Left renal cortex interstitium (tissue), 4 donors: ENCODE results near the gene HDAC9. TPM values are rescaled to one million over a fixed set of nuclear protein-coding genes. Genes with fewer than 3 reads are reported as not detected.

Source experiments
- DNase-seq, 4 donors: peaks; one replicate each; pipeline ENCODE4 v3.0.0-alpha.2; 2013; ENCODE audit warnings: low read depth in 4 of 4, low spot score in 2 of 4, missing footprints in 1 of 4
- polyA plus RNA-seq, 4 donors: library from polyadenylated mRNA; unstranded; fragments of 120-200 nt; gene quantifications; one replicate each; pipeline ENCODE4 v1.2.1, GENCODE V29; 2013; ENCODE audit not compliant: insufficient read length in 4 of 4

Gene HDAC9
- 10 to 100 TPM in 2 of 4 donors, 1 to 10 TPM in 2; 8.1 to 11.7 (median 10.0) TPM for polyA plus RNA-seq

DNA sequence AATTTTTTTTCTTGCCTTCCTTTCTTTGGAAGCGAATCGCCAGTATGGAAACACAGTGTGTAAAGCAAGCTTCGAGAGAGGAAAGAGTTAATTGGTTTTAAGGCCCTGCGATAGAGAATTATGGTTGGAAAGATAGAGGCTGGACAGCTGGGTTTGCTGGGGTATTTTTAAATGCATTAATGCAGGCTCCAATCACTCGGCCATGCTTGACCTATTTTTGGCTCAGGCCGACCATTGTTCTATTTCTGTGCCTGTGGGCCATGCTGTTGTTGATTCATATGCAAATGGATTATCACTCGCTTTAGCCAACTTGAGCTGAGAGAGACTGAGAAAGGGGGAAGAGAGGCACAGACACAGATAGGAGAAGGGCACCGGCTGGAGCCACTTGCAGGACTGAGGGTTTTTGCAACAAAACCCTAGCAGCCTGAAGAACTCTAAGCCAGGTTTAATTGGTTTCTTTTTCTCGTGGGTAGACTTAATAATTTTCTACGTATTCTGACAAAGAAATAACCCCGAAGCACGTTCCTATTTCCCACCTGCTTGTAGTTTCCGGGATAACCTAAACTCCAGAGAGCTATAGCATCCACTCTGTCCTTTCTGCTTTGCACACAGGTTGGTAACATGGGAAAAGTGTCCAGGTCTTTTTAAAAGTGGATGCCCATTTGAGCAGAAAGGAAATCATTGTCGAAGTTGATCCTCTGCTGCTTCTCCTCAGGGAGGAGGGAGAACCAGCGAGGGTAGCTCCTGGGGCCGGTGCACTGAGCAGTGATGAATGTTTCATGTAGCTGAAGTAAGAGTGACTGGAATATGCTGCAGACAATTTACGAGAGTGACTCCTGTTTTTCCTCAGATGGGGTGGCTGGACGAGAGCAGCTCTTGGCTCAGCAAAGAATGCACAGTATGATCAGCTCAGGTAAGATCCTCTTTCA lies at the start of gene HDAC9:
HDAC9 (plus strand) TSS at position 338 of the 929 bp plus-strand sequence; CDS start at position 892, 554 bp downstream.
- DNase-seq = peak; percentile 20 to 55 (median 41)

- no peak for DNase-seq
Measured at GRCh38 chr7:18445916-18446520, 49.5 kb upstream of the HDAC9 start.

GRCh38 chr7:18450019-18450418 lies 45.5 kb upstream of the HDAC9 start:
- no peak for DNase-seq

DNA sequence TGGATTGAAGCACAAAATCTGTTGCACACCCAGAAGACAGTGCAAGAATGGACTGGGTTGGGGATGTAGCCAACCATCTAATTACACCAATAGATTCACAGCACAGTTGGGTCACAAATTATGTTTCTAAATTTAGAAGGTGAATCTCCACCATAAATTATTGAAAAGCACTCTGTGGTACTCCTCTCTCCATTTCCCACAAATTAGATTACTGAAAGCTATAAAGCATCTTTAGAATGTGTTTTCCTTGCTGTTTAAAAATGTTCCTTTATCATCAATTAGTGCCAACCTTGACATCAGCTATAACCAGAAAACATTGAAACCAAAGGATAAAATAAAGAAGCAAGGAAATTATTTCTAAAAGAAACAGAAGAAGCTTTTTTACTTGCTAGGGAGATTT lies 39.9 kb upstream of the HDAC9 start:
- no peak for DNase-seq

DNA sequence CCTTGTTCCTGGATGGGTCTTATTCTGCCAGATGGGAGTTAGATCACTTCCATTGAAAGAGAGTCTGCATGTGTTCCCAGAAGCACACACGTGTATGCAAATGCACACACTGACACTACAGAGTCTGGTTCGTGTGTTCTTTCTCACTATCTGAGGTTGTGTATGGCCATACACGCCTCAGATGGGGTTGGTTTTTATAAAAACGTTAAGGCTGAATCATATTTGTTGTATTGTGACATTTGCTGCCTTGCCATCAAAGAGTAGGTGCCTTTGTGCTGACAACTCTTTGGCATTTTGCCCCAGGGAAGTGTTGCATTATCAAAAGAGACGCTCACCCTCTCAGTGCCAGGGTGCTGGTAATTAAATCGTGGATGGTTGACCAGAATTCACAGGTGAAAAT lies 37.7 kb upstream of the HDAC9 start:
- DNase-seq = no peak

DNA sequence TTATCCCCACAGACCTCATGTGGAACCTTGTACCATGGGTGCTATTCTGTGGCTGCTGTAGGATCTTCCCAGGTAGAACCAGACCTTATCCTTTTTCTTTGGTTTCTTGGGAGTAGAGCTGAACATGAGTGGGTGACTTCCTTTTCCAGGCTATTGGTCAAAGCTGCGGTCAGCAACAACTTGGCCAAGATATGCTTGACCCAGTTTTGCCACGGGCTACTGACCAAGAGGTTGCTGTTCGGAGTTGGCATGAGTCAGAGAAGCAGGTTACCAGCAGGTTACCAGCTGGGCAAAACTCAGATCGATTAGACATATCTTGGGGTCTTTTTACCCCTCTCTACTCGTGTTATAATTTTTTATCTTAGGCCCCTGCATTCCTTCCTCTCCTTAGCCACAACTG lies 36.7 kb upstream of the HDAC9 start:
- no peak for DNase-seq

GRCh38 chr7:18459484-18460245 lies 35.9 kb upstream of the HDAC9 start:
- no peak for DNase-seq

DNA sequence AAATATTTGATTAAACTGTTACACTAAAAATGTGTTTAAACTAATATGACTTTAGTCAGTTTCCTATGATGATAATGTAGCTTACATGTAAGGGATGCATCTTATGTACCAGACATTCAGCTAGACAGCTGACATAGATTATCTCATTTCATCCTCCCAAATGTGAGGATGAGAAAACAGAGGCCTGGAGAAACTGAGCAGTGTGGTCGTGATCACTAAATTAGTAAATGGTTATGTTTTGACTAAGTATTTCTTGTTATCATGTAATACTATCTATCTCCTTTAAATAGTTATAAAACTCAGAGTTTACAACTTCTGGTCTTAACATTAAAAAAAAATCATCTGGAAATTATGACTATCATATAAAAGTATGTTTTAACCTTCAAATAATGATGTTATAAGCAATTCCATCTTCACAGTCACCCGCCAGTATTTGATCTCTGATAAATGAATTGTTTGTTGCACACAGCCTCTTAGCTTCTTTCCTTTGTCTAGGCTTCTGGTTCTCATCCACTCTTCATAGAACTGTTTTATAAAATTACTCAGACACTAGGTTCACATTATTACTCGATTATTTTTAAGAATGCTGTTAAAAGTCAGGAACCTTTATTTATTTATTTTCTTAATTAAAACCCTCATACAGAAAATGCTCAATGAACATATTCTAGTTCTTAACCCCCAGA lies 33.6 kb upstream of the HDAC9 start:
- no peak for DNase-seq

DNA sequence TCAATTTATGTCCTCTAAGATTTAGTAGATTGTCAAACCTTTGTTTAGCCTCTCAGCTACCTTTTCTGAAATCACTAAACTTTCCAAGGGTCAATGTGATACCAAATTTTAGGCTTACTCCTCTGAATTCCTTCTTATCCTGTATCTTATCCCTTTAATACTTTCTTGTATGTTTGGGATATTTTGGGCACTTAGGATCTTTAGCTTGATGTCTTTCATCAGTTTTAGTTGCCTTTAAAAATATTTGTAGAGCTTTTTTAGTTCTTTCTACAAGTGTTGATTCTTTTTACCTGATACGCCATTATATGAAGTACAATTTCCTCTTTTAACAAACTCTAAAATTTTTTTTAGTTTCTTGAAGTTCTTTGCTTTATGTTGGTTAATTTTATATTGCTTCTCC lies 30.7 kb upstream of the HDAC9 start:
- no peak for DNase-seq

DNA sequence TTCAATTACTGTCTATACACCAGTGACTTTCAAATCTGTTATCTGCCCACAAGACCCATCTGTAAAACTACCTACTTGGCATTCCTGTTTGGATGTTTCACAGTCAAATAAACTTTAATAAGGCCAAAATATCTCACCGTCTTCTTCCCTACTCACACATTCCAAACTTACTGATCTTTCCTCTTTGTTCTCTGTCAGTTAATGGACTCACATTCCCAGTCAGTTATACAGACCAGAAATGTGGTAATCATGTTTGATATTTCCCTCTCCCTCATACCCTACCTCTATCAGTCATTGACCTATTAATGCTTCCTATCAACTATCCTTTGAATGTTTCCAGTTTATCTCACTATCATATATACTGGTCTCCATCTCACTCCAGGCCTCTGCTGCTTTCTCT lies 28.5 kb upstream of the HDAC9 start:
- DNase-seq = no peak

DNA sequence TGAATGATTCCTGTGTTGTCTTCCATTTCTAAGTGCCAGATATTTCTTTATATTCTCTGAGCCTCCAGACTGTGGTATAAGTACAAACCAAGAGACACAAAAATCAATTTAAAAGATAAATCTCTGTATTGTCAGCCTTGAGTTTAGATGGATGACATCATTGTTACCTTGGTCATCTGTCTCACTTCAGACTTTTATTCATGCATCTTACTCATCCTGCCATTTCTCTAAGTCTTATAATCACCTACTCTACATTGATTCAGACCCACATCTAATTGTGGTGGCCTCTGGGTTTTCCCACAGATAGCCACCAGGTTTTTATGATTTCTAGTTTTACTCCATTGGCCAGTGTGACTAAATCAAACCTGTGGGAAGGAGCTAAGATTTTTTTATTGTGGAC lies 26.8 kb upstream of the HDAC9 start:
- no peak for DNase-seq

DNA sequence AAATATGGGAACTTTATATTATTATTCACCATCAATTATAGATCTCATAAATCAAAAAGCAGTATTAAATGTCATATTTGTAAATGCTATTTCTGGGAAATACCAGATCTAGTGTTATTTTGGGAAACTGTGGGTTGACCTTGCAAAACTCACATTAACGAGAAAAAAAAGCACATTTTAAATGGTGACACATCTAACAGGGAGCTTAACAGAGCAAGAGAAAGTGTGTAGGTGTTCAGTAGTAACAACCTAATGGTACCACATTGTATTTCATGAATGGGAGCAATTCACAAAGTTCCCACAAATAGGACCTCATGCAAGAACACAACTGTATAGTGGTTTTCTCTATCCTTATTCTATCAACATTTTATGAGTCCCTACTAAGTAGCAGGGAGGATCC lies 26.2 kb upstream of the HDAC9 start:
- DNase-seq = no peak

- no peak for DNase-seq
Measured at GRCh38 chr7:18471476-18472160, 23.9 kb upstream of the HDAC9 start.

GRCh38 chr7:18472161-18472483 lies 23.4 kb upstream of the HDAC9 start:
- DNase-seq = no peak

DNA sequence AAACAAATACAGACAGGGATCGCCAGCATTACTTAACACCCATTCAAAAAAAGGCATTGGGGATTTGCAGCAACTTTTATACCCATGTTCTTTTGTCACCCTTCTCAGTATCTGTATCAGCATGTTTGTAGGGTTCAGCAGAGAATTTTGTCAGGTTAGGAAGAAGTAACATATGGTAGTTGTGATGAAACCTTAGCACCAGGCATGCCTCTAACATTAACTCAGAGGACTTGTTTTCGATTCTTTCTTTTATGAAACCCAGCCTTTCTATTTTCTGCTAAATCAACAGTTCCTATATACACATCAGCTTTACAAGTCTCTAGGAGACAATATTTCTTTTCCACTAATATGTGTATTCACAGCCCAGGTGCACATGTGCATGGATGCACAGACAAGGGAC lies 22.4 kb upstream of the HDAC9 start:
- DNase-seq = no peak

- DNase-seq = no peak
Measured at GRCh38 chr7:18474944-18475343, 20.6 kb upstream of the HDAC9 start.

DNA sequence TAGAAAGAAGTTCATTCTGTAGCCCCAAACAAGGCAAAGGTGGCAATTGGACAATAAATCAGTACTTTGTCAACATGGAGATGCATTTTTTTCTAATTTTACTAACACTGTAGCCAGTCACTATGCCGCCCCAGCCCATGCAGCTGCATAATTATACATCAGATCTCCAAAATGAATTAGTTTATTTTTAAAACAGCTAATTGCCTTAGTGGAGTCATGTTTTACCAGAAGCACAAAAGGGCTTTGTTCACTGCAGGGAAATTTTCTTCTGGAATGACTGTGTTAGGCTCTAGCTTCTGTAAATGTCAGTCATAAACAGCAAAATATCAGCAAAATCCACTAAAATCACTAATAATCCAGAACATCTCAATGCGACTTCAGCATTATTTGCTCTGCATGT lies 20.1 kb upstream of the HDAC9 start:
- no peak for DNase-seq

GRCh38 chr7:18481776-18482175 lies 13.8 kb upstream of the HDAC9 start:
- DNase-seq = no peak

DNA sequence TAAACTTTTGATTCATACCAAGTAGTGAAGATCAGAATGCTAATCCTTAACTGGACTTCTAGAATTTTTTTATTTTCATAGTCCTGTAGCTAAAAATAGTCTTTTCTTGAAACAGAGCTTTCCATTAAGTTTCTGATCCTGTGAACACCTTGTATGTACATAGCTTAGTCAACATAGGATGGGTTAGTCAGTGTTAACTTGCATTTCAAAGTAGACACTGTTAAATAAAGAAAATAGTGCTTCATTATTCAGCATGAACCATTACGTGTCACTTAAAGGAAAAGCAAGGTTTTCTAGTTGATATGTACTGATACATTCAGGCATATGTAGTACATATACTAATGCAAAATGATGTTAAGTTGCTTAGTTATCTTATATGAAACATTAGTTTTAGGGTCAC lies 7.5 kb upstream of the HDAC9 start:
- DNase-seq = no peak

DNA sequence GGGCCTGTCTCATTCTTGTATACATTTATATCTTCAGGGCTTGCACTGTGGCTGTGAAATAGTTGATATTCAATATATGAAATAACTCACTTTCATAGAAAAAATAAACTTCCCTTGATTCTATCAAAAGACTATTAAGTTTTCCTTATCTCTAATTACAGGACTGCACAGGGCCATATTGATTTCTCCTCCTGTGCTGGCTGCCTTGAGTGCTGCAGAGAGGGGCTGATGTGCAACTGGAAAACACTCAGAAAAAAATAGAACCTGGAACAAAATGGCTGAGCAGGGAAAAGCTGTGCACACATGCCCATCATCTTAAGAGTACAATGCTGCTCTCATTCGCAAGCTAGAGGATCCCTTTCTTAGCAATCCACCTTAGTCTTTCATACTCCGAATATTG lies 5.9 kb upstream of the HDAC9 start:
- no peak for DNase-seq
